HG02642 (cell line): Measurements from ENCODE around the gene EPB41L3.

Source experiments
- ATAC-seq: cut with Tn5 transposase; IDR thresholded peaks from one replicate; pipeline ENCODE4 v1.9.1; 2021; ENCODE audit warnings: mild to moderate bottlenecking; ENCODE audit not compliant: unreplicated experiment, poor library complexity

EPB41L3 gene

DNA sequence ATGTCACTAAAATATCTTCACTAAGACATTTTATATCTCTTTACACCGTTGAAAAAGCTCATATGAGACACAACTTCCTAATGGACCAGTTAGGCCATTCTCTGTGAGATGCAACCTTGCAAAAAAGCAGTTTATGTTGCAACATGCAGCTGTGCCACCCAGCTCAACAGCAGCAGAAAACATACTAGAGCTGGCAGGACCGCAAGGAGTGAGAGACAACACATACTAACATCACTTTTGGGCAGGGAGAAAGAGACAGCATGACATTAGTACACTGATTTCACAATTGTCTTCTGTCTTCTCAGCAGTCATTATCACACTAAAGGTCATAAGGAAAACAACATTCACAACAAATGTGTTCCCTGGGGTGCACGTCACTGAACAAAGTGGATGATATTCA lies 122.9 kb downstream of the EPB41L3 start:
- ATAC-seq, result no peak

DNA sequence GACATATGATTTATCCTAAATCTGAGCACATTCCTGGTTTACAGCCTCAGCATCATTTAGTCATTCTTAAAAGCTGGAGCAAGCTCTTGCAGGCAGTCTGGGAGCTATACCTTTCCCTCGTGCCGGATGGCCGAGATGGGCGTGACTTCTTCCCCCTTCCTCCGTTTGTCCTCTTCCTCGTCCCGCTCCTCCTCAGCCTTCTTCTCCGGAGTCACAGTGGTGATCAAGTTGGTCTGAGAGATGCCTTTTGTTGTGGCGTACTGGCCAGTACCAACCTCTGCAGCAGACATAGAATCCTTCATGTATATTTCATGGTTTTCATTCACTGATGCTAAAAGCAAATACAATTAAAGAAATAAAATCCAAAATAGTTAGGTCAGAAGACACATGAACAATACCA lies 124.2 kb downstream of the EPB41L3 start:
- ATAC-seq, result no peak

DNA sequence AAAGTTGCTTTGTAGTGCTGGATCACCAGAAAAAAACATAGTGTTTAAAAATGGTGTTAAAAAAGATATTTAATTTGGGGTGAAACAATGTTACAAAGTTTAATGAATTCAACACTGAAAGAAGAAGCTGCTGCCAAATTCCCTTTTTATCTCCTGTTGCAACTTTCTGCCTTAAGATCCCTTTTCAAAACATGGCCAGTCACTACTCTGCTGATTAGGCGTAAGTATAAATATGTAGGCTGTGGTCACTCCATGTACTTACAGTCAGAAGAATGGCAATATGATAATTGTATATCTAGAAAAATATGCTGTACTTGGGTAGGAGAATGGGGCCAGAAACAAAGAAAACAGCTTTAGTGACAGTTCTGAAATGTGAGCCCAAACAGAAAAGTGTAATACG lies 124.8 kb downstream of the EPB41L3 start:
- no peak for ATAC-seq

DNA sequence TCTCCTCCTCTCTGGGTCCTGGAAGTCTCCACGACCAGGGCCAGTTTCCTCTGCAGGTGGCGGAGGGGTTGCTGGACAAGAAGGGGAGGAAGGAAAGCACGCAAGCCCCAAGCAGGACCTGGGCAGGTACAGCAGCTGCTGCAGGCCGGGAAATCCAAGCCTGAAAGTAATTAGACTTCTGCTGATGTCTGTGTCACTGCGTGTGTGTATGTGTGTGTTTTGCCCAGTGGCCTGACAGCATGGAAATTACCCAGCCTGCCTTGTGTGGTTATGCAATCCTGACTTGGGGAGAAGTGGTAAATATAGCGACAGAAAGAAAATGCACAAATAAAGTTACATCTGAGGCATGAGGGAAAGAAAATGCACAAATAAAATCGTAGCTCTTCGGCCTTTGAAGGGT lies 126.5 kb downstream of the EPB41L3 start:
- no peak for ATAC-seq

- ATAC-seq, result no peak
Observed at GRCh38 chr18:5416112-5416511, 127.7 kb downstream of the EPB41L3 start.

DNA sequence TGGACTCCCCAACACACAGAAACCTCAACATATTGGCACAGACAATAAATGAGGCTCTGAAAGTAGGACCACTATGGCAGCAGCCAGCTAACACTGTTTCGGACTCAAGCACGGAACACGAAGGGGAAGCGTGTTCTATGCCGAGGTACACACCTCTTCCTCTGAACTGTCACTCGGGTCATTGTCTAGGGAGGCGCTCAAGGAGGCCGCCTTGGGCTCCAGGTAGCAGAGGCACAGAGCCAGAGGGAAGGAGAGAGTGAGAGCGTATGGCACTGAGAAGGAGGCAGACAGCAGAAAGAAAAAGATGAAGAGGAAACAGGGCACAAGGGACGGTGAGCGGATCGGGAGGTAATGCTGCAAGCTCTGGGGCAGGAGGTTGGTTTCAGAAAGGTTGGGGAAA lies 128.1 kb downstream of the EPB41L3 start:
- ATAC-seq, result no peak

- no peak for ATAC-seq
Observed at GRCh38 chr18:5415031-5415430, 128.8 kb downstream of the EPB41L3 start.

DNA sequence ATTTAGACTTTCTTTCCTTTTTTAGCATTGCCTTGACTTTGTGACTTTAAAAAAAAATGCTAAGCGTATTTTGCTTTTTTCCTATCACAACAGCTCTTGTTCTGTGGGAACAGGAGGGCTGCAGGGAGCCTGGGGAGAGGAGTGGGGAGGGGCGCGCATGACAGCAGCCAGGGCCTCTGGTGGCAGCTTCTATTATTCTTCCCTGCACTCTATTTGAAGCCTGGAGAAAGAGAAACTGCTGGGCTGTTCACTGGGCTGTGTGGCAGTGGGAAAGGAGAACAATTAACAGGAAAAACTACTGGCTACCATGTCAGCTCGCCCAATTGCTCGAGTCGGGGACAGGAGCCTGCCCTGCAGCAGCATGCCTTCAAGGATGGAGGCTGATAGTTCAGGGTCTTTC lies 129.3 kb downstream of the EPB41L3 start:
- ATAC-seq, result no peak

GRCh38 chr18:5413447-5413846 lies 130.3 kb downstream of the EPB41L3 start:
- no peak for ATAC-seq

DNA sequence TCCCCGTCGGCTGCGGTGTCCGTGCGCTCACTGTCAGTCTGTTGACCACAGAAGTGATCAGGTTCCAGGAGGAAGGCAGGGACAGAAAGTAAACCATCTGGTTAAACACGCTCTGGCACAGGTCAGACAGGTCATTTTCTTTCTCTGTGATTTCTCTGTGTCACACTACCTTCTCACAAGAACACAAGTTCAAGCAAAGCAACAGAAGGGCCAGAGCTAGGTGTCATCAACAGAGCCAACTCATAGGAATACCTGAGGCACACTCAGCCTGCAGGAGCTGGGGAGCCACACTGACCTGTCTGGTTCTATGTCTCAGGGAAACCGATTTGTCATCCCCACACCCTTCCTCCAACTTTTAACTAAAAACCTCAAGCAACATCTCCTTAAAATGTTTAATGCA lies 133.2 kb downstream of the EPB41L3 start:
- ATAC-seq, result no peak

DNA sequence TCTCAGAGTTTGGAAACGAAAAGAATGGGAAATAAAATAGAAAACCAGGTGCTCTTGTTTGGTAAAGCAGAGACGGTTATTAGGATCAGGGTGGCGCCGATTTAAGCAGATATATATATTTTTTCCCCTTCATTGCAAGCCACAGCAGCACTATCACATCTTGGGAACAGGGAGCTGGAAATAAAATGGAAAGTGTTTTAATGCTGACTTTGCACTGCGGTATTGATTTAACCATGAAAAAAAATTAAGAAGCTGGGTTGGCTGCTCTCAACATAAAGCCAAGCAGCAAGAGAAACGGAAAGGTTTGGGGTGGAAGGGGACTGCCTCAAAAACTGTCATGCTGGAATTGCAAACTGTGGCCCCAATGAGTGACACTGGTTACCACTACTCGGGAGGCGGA lies 145.5 kb downstream of the EPB41L3 start:
- no peak for ATAC-seq

GRCh38 chr18:5397102-5397501 lies 146.7 kb downstream of the EPB41L3 start:
- no peak for ATAC-seq

- no peak for ATAC-seq
Observed at GRCh38 chr18:5395860-5396448, 147.8 kb downstream of the EPB41L3 start.

DNA sequence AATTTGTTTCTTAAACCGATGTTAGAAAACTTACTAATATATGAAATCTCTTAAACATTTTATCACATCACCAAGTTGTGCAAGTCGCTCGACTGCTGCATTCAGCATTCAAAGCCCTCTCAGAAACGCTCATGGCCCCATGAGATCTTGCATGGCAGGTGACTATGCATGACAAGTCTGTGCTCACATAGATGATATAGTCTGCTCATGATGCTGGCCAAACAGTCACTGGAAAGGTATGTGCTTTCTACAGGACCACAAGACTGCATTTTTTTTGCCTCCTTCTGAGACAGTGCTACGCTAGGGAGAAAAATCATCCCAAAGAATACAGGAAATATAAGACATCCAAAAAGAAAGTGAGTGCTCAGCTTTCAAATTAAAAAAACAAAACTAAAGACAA lies 150.0 kb downstream of the EPB41L3 start:
- no peak for ATAC-seq

DNA sequence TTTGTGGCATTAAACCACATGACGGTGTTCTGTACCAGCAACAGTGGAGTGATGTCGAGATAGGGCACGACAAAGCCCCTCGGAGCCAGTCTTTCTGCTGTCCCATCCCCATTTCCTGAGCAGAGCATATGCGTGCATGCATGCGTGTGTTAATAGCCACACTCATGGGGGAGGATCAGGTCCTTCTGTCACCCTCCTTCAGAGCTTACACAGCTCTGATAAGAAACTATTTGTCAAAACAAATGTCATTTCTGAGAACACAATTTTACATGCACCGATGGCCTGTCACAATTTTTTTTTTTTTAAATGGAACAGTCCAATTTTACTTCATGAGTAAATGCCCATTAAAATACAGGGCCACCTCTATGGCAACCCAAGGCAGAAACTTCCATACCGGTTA lies 152.4 kb downstream of the EPB41L3 start:
- no peak for ATAC-seq

GRCh38 chr18:5389356-5389755 lies 154.4 kb downstream of the EPB41L3 start:
- no peak for ATAC-seq

DNA sequence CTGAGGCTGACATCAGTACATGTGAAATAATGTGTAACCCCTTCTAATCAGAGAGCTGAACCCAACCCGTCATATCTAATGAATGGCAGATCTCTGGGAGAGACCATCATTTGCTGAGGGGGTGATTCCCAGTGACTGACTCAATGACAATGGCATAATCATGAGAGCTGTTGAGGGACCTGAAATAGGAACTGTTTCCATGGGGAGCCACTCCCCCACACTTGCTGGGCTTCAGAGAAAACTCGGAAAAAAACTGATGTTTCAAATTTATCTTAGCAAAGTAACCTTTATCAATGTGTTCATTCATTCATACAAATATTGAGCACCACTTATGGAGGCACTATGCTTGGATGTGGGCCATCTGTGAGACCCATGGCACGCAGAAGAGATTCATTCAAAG lies 154.9 kb downstream of the EPB41L3 start:
- no peak for ATAC-seq

GRCh38 chr18:5380586-5380985 lies 163.2 kb downstream of the EPB41L3 start:
- no peak for ATAC-seq

DNA sequence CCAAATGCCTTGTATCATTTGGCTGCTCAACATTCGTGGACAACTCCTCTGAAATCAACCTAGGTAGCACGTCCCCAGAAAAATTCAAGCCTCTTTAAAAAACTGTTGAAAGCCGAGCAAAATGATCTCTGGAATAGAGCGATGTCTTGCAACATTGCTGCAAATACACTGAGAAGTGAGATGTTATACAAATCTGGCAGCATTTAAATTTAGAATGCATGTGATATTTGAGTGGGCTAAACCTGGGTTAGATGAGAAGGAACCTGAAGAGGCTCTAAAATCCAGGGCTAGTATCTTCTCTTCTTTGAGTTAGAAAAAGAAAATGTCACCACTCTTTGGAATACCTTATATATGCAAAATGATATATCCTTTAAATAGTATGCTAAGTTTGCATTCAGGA lies 166.8 kb downstream of the EPB41L3 start:
- ATAC-seq, result no peak

DNA sequence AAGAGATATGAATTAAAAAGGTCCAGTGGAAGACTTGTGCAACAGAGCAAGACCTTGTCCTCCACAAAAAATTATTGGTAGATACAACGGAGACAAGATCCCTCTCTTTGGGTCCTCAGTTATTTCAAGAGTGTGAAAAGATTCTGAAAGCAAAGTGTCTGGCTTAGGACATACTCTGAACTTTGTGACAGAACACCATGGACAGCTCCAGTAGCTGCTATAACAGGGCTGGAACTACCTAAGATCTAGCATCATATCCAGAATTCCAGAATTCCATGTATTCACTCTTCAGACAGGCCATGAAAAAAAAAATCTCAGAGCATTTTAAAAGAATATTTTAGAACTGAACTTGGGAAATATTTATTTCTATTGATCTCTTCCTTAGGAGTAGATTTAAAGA lies 173.5 kb downstream of the EPB41L3 start:
- no peak for ATAC-seq

DNA sequence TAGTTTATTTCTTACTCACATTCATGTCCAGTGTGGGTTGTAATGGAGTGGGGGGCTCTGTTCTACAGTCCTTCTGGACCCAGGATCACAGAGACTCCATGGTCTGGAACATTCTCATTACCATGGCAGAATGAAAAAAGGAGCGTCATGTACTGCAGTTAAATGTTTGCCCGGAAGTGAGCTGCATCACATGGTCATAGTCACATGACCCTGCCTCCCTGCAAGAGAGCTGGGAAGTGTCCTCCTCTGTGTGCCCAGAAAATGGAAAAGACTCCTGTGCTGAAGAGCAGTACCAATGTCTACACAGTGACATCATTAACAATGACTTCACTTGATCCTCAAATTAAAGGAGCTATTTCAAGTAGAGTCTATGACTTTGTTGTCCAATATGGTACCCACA lies 174.3 kb downstream of the EPB41L3 start:
- ATAC-seq, result no peak

DNA sequence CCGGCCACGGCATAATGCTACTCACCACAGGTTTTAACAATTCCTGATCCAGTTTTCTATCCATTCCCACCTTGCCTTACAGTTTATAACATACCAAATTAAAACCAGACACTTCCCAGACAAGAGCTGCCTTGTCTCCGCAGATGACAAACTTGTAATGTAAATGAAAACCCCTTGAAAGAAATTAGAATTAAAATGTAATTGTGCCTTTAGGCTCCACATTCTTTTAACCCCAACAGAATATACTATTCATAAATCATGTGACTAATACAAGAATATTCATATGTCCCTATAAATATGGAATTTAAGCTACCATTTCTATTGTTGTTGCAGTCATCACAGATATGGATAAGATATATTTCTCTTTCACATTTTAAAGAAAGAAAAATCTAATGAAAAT lies 178.4 kb downstream of the EPB41L3 start:
- ATAC-seq, result no peak

DNA sequence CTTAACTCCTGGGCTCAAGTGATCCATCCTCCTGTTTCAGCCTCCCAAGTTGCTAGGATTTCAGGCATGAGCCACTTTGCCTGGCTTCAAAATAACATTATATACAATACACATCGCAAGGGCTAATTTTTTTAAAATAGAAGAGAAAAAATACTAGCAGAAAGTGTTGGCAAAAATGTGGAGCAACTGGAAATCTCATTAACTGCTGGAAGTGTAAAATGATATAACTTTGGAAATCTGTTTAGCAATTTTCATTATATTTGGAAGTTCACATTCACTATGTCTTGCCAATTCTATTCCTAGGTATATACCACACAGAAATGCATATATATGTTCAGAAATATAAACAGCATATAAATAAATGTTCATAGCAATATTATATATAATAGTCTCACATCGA lies 193.2 kb downstream of the EPB41L3 start:
- ATAC-seq, result no peak
